ENCODE results near the gene BNC2. TPM values are rescaled to one million over a fixed set of nuclear protein-coding genes. Genes with fewer than 3 reads are reported as not detected.

Gene BNC2
- total RNA-seq, 1 donor from 2014 or later = 5.4 TPM

- DNase-seq (ENCODE audit: low read depth, low spot score) = no peak
- Mint-ChIP-seq H3K27ac (ENCODE audit: unreplicated experiment) (no peak overlapping the region), H3K27me3 (ENCODE audit: low read depth) (no peaks in the 10 kb centered on the region), H3K4me1 (no peaks in the 10 kb centered on the region), H3K36me3 (ENCODE audit: low read depth) (no peaks in the 10 kb centered on the region), H3K9me3 (peaks cover 2% of the 10 kb centered on the region), H3K4me3 (no peak overlapping the region)
- TF ChIP-seq, protein P1, sequence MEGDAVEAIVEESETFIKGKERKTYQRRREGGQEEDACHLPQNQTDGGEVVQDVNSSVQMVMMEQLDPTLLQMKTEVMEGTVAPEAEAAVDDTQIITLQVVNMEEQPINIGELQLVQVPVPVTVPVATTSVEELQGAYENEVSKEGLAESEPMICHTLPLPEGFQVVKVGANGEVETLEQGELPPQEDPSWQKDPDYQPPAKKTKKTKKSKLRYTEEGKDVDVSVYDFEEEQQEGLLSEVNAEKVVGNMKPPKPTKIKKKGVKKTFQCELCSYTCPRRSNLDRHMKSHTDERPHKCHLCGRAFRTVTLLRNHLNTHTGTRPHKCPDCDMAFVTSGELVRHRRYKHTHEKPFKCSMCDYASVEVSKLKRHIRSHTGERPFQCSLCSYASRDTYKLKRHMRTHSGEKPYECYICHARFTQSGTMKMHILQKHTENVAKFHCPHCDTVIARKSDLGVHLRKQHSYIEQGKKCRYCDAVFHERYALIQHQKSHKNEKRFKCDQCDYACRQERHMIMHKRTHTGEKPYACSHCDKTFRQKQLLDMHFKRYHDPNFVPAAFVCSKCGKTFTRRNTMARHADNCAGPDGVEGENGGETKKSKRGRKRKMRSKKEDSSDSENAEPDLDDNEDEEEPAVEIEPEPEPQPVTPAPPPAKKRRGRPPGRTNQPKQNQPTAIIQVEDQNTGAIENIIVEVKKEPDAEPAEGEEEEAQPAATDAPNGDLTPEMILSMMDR (conservative IDR thresholded peaks at IDR 0.05) = no peak
Measured at GRCh38 chr9:16754662-16755061, 115.8 kb downstream of the BNC2 start.

DNA sequence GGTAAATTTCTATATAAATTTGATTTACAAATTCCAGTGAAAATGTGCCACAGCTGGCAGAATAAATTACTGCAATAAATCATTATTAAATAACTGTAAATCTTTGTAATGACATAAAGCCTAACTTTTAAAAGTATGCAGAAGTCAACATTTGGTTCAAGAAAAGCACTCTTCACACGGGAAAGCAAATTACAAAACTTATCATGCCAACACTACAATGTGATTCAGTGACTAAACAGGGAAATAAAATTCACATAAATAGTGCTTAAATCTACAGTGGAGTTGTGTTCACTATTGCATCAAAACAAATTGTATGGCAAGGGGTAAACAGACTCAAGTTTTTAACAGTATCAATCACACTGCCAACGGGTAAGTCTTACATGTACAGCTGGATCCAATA is 117.2 kb downstream of the BNC2 start:
- no peaks in the 10 kb centered on the region for H3K36me3 Mint-ChIP-seq (ENCODE audit: low read depth)
- no peak for DNase-seq (ENCODE audit: low read depth, low spot score)
- H3K27ac Mint-ChIP-seq (ENCODE audit: unreplicated experiment) = no peak overlapping the region
- TF ChIP-seq, protein P1 (conservative IDR thresholded peaks at IDR 0.05) = no peak
- no peaks in the 10 kb centered on the region for H3K27me3 Mint-ChIP-seq (ENCODE audit: low read depth)
- H3K9me3 Mint-ChIP-seq = peaks cover 2% of the 10 kb centered on the region
- no peak overlapping the region for H3K4me3 Mint-ChIP-seq
- H3K4me1 Mint-ChIP-seq = no peaks in the 10 kb centered on the region

DNA sequence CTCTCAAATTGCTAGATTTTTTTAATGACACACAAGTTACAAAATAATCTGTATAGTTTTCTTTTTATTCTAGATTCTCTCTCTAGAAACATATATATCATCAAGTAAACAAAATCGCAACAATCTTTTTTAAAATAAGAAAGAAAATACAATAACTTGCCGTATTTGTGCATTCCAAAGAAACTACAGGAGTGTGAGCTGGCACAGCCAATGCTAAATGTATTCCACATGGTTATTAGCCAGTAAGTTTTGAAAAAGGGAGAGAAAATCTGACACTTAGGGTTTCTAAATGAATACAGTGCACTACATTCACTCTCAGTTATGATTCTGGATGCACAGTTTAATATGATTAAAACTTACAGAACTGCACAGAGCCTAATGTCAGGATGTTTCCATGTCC is 117.9 kb downstream of the BNC2 start:
- TF ChIP-seq, protein P1 (conservative IDR thresholded peaks at IDR 0.05) = no peak
- H3K27me3 Mint-ChIP-seq (ENCODE audit: low read depth) = no peaks in the 10 kb centered on the region
- no peak for DNase-seq (ENCODE audit: low read depth, low spot score)
- peaks cover 2% of the 10 kb centered on the region for H3K9me3 Mint-ChIP-seq
- H3K4me3 Mint-ChIP-seq = no peak overlapping the region
- H3K4me1 Mint-ChIP-seq = no peaks in the 10 kb centered on the region
- H3K36me3 Mint-ChIP-seq (ENCODE audit: low read depth) = no peaks in the 10 kb centered on the region
- no peak overlapping the region for H3K27ac Mint-ChIP-seq (ENCODE audit: unreplicated experiment)

- no peak overlapping the region for H3K27ac Mint-ChIP-seq (ENCODE audit: unreplicated experiment)
- no peaks in the 10 kb centered on the region for H3K36me3 Mint-ChIP-seq (ENCODE audit: low read depth)
- TF ChIP-seq, protein P1 (conservative IDR thresholded peaks at IDR 0.05) = no peak
- no peaks in the 10 kb centered on the region for H3K27me3 Mint-ChIP-seq (ENCODE audit: low read depth)
- no peak for DNase-seq (ENCODE audit: low read depth, low spot score)
- H3K4me1 Mint-ChIP-seq = no peaks in the 10 kb centered on the region
- no peak overlapping the region for H3K4me3 Mint-ChIP-seq
- H3K9me3 Mint-ChIP-seq = peaks cover 2% of the 10 kb centered on the region
Measured at GRCh38 chr9:16750553-16750952, 119.9 kb downstream of the BNC2 start.

DNA sequence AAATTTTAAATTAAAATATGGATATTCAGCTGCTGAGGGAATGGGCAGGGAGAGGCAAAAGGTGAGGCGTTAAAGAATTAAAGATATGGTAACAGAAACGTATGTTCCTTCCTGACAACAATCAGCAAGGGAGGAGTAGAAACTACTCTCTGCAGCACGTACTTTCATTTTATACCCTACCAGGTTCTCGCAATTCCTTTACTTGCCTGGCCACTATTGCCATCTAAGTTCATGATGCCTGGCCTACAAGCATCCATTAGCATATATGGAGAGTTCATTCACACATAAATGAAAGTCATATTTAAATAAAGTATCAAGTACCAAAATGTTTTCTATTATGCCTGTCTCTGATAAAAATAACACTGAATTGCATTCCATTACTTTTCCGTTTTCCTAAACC is 125.1 kb downstream of the BNC2 start:
- no peak for DNase-seq (ENCODE audit: low read depth, low spot score)
- TF ChIP-seq, protein P1 (conservative IDR thresholded peaks at IDR 0.05) = no peak
- no peak overlapping the region for H3K27ac Mint-ChIP-seq (ENCODE audit: unreplicated experiment)
- H3K9me3 Mint-ChIP-seq = peaks cover 2% of the 10 kb centered on the region
- H3K4me1 Mint-ChIP-seq = no peaks in the 10 kb centered on the region
- H3K27me3 Mint-ChIP-seq (ENCODE audit: low read depth) = no peaks in the 10 kb centered on the region
- H3K4me3 Mint-ChIP-seq = no peak overlapping the region
- H3K36me3 Mint-ChIP-seq (ENCODE audit: low read depth) = no peaks in the 10 kb centered on the region

- no peak for DNase-seq (ENCODE audit: low read depth, low spot score)
- Mint-ChIP-seq H3K4me1 (no peaks in the 10 kb centered on the region), H3K27me3 (ENCODE audit: low read depth) (no peaks in the 10 kb centered on the region), H3K4me3 (no peak overlapping the region), H3K9me3 (no peaks in the 10 kb centered on the region), H3K27ac (ENCODE audit: unreplicated experiment) (no peak overlapping the region), H3K36me3 (ENCODE audit: low read depth) (no peaks in the 10 kb centered on the region)
- TF ChIP-seq, protein P1 (conservative IDR thresholded peaks at IDR 0.05) = no peak
Measured at GRCh38 chr9:16744394-16744793, 126.1 kb downstream of the BNC2 start.
